Measurements from ENCODE around the gene DCAF7.

GRCh38 chr17:63596856-63597586, 46.7 kb downstream of the DCAF7 start:
- TF ChIP-seq POLR2A (IDR thresholded peaks at IDR 0.05): no peak
- TF ChIP-seq CTCF (IDR thresholded peaks at IDR 0.05): no peak

All from Peyer's patch (tissue), 4 donors.